BLaER1 (cell line): Measurements from ENCODE around the gene CCNH.

Experiments
- H3K27ac ChIP-seq: shearing (Covaris generic); formaldehyde crosslinking; 2 replicates; pipeline ENCODE4 v1.8.1; 2022
- H3K27me3 ChIP-seq: shearing (Covaris generic); formaldehyde crosslinking; 2 replicates; pipeline ENCODE4 v1.8.1; 2022
- H3K36me3 ChIP-seq: shearing (Covaris generic); formaldehyde crosslinking; 2 replicates; pipeline ENCODE4 v1.8.1; 2022
- H3K4me1 ChIP-seq: shearing (Covaris generic); formaldehyde crosslinking; 2 replicates; pipeline ENCODE4 v1.8.1; 2022
- H3K4me2 ChIP-seq: shearing (Covaris generic); formaldehyde crosslinking; 2 replicates; pipeline ENCODE4 v1.8.1; 2022
- H3K4me3 ChIP-seq: shearing (Covaris generic); formaldehyde crosslinking; 2 replicates; pipeline ENCODE4 v1.8.1; 2022
- H3K9ac ChIP-seq: shearing (Covaris generic); formaldehyde crosslinking; 2 replicates; pipeline ENCODE4 v1.8.1; 2022
- H3K9me3 ChIP-seq: shearing (Covaris generic); formaldehyde crosslinking; 2 replicates; pipeline ENCODE4 v1.8.1; 2022
- H4K20me1 ChIP-seq: shearing (Covaris generic); formaldehyde crosslinking; 2 replicates; pipeline ENCODE4 v1.8.1; 2022
- Cebpa-rat ChIP-seq: shearing (Covaris generic); IDR thresholded peaks from 2 replicates; pipeline ENCODE4 v1.8.1; 2022

Gene CCNH

GRCh38 chr5:87369431-87369830 lies 43.3 kb downstream of the CCNH start:
- no peaks in the 10 kb centered on the region for H3K9me3 ChIP-seq
- H3K27ac ChIP-seq, result no peak overlapping the region
- H3K27me3 ChIP-seq, result no peaks in the 10 kb centered on the region
- no peak overlapping the region for H3K4me2 ChIP-seq
- H3K4me3 ChIP-seq, result no peak overlapping the region
- no peak overlapping the region for H3K9ac ChIP-seq
- H4K20me1 ChIP-seq, result no peaks in the 10 kb centered on the region
- TF ChIP-seq Cebpa-rat, result no peak
- no peaks in the 10 kb centered on the region for H3K4me1 ChIP-seq
- H3K36me3 ChIP-seq, result peaks cover 51% of the 10 kb centered on the region

GRCh38 chr5:87368601-87369000 lies 44.1 kb downstream of the CCNH start:
- no peak overlapping the region for H3K9ac ChIP-seq
- H3K4me3 ChIP-seq, result no peak overlapping the region
- H3K4me2 ChIP-seq, result no peak overlapping the region
- H3K27me3 ChIP-seq, result no peaks in the 10 kb centered on the region
- H3K9me3 ChIP-seq, result no peaks in the 10 kb centered on the region
- no peak overlapping the region for H3K27ac ChIP-seq
- no peaks in the 10 kb centered on the region for H4K20me1 ChIP-seq
- H3K4me1 ChIP-seq, result no peaks in the 10 kb centered on the region
- no peak for TF ChIP-seq Cebpa-rat
- H3K36me3 ChIP-seq, result peaks cover 55% of the 10 kb centered on the region

- no peak for TF ChIP-seq Cebpa-rat
- Histone ChIP-seq H3K4me1 (no peaks in the 10 kb centered on the region), H3K36me3 (peaks cover 47% of the 10 kb centered on the region), H3K4me3 (no peak overlapping the region), H3K27me3 (no peaks in the 10 kb centered on the region), H3K27ac (no peak overlapping the region), H3K9me3 (no peaks in the 10 kb centered on the region), H3K9ac (no peak overlapping the region), H3K4me2 (no peak overlapping the region), H4K20me1 (no peaks in the 10 kb centered on the region)
These were observed 45.5 kb downstream of the CCNH start for GRCh38 chr5:87367243-87367642.

GRCh38 chr5:87361536-87362213 lies 51.1 kb downstream of the CCNH start:
- no peak overlapping the region for H3K4me2 ChIP-seq
- no peak overlapping the region for H3K9ac ChIP-seq
- H3K9me3 ChIP-seq, result no peaks in the 10 kb centered on the region

GRCh38 chr5:87361031-87361445 lies 51.7 kb downstream of the CCNH start:
- TF ChIP-seq Cebpa-rat, result no peak
- Histone ChIP-seq H3K27ac (no peak overlapping the region), H3K27me3 (no peaks in the 10 kb centered on the region), H3K4me3 (no peak overlapping the region), H3K4me2 (no peak overlapping the region), H3K9ac (no peak overlapping the region), H3K4me1 (no peaks in the 10 kb centered on the region), H3K36me3 (peaks cover 51% of the 10 kb centered on the region), H4K20me1 (no peaks in the 10 kb centered on the region), H3K9me3 (no peaks in the 10 kb centered on the region)

More at GRCh38 chr5:87361536-87362213, 51.1 kb downstream of the CCNH start:
- Histone ChIP-seq H3K4me1 (no peaks in the 10 kb centered on the region), H3K4me3 (no peak overlapping the region), H4K20me1 (no peaks in the 10 kb centered on the region), H3K36me3 (peaks cover 48% of the 10 kb centered on the region), H3K27ac (no peak overlapping the region), H3K27me3 (no peaks in the 10 kb centered on the region)
- TF ChIP-seq Cebpa-rat, result no peak

GRCh38 chr5:87360132-87360531 lies 52.6 kb downstream of the CCNH start:
- no peak for TF ChIP-seq Cebpa-rat
- Histone ChIP-seq H3K36me3 (peaks cover 60% of the 10 kb centered on the region), H3K27ac (no peak overlapping the region), H3K4me1 (no peaks in the 10 kb centered on the region), H3K9me3 (peaks cover 4% of the 10 kb centered on the region), H4K20me1 (no peaks in the 10 kb centered on the region), H3K4me3 (no peak overlapping the region), H3K4me2 (no peak overlapping the region), H3K27me3 (no peaks in the 10 kb centered on the region), H3K9ac (no peak overlapping the region)

- Histone ChIP-seq H3K4me3 (no peak overlapping the region), H3K36me3 (peaks cover 61% of the 10 kb centered on the region), H3K9me3 (peaks cover 8% of the 10 kb centered on the region), H4K20me1 (no peaks in the 10 kb centered on the region), H3K27me3 (no peaks in the 10 kb centered on the region), H3K27ac (no peak overlapping the region), H3K4me1 (no peaks in the 10 kb centered on the region), H3K9ac (no peak overlapping the region), H3K4me2 (no peak overlapping the region)
- no peak for TF ChIP-seq Cebpa-rat
These were observed 53.6 kb downstream of the CCNH start for GRCh38 chr5:87359106-87359505.

- no peaks in the 10 kb centered on the region for H4K20me1 ChIP-seq
- H3K4me2 ChIP-seq, result no peak overlapping the region
- H3K27me3 ChIP-seq, result no peaks in the 10 kb centered on the region
- peaks cover 54% of the 10 kb centered on the region for H3K36me3 ChIP-seq
- H3K4me3 ChIP-seq, result no peak overlapping the region
- TF ChIP-seq Cebpa-rat, result no peak
- peaks cover 8% of the 10 kb centered on the region for H3K9me3 ChIP-seq
- no peaks in the 10 kb centered on the region for H3K4me1 ChIP-seq
- H3K27ac ChIP-seq, result no peak overlapping the region
- no peak overlapping the region for H3K9ac ChIP-seq
These were observed 58.2 kb downstream of the CCNH start for GRCh38 chr5:87354496-87354895.

- Histone ChIP-seq H3K36me3 (peaks cover 33% of the 10 kb centered on the region), H3K9ac (no peak overlapping the region), H3K4me3 (no peak overlapping the region), H3K4me1 (no peaks in the 10 kb centered on the region), H3K27ac (no peak overlapping the region), H3K27me3 (no peaks in the 10 kb centered on the region), H3K9me3 (peaks cover 8% of the 10 kb centered on the region; the same call in 1 of the 2 replicates), H4K20me1 (no peaks in the 10 kb centered on the region), H3K4me2 (no peak overlapping the region)
- no peak for TF ChIP-seq Cebpa-rat
These were observed 64.9 kb downstream of the CCNH start for GRCh38 chr5:87347841-87348240.

GRCh38 chr5:87347272-87347671 lies 65.5 kb downstream of the CCNH start:
- no peaks in the 10 kb centered on the region for H4K20me1 ChIP-seq
- H3K9me3 ChIP-seq, result peaks cover 8% of the 10 kb centered on the region; the same call in 1 of the 2 replicates
- H3K27ac ChIP-seq, result no peak overlapping the region
- no peak overlapping the region for H3K4me3 ChIP-seq
- H3K27me3 ChIP-seq, result no peaks in the 10 kb centered on the region
- H3K4me1 ChIP-seq, result no peaks in the 10 kb centered on the region
- no peak for TF ChIP-seq Cebpa-rat
- H3K4me2 ChIP-seq, result no peak overlapping the region
- no peak overlapping the region for H3K9ac ChIP-seq
- peaks cover 36% of the 10 kb centered on the region for H3K36me3 ChIP-seq
